DND-41 (cell line): ENCODE results near the gene GOLPH3L.

ENCODE experiments used
- ATAC-seq: fragments of 200-7000 bp; cut with Tn5 transposase; 3 replicates; pipeline ENCODE4 v1.9.1; 2021; ENCODE audit warnings: low read depth; ENCODE audit not compliant: insufficient read depth
- DNase-seq: peaks from one replicate; pipeline ENCODE4 v3.0.0-alpha.2; 2020
- H2AFZ ChIP-seq: 2 replicates; pipeline ENCODE4 v1.6.0; 2012; ENCODE audit warnings: low read depth, low read length
- H3K27ac ChIP-seq: 2 replicates; pipeline ENCODE4 v1.5.1; 2012; ENCODE audit warnings: low read length, inconsistent platforms
- H3K27me3 ChIP-seq: fragments of 200-600 bp; sonication (generic); 2 replicates; pipeline ENCODE4 v1.6.0; 2012; ENCODE audit warnings: low read length, mild to moderate bottlenecking, inconsistent platforms; ENCODE audit not compliant: insufficient read depth, poor library complexity
- H3K36me3 ChIP-seq: 2 replicates; pipeline ENCODE4 v1.5.1; 2012; ENCODE audit warnings: low read length, inconsistent platforms; ENCODE audit not compliant: insufficient read depth
- H3K4me1 ChIP-seq: 2 replicates; pipeline ENCODE4 v1.5.1; 2012; ENCODE audit warnings: mild to moderate bottlenecking, low read length; ENCODE audit not compliant: insufficient read depth
- H3K4me2 ChIP-seq: 2 replicates; pipeline ENCODE4 v1.6.0; 2012; ENCODE audit warnings: mild to moderate bottlenecking, moderate library complexity, low read length, inconsistent platforms; ENCODE audit not compliant: insufficient read depth
- H3K4me3 ChIP-seq, 2 experiments: fragments of 200-600 bp in 1 of 2; shearing (Covaris generic) in 1 of 2; 2 replicates each; pipeline ENCODE4 v1.5.1; 2012 to 2016; ENCODE audit warnings: inconsistent platforms in 2 of 2, low read length in 2 of 2, mild to moderate bottlenecking in 2 of 2, low read depth in 1 of 2, moderate library complexity in 1 of 2
- H3K79me2 ChIP-seq: 2 replicates; pipeline ENCODE4 v1.6.0; 2012; ENCODE audit warnings: low read length, inconsistent platforms; ENCODE audit not compliant: insufficient read depth
- H3K9ac ChIP-seq: 2 replicates; pipeline ENCODE4 v1.6.0; 2012; ENCODE audit warnings: low read depth, mild to moderate bottlenecking, inconsistent platforms, low read length, moderate library complexity
- H3K9me3 ChIP-seq: 2 replicates; pipeline ENCODE4 v1.5.1; 2012; ENCODE audit warnings: low read length, moderate library complexity, mild to moderate bottlenecking, inconsistent platforms; ENCODE audit not compliant: insufficient read depth, severe bottlenecking
- H4K20me1 ChIP-seq: 2 replicates; pipeline ENCODE4 v1.6.0; 2012; ENCODE audit warnings: low read length; ENCODE audit not compliant: insufficient read depth
- CTCF ChIP-seq: IDR thresholded peaks from 2 replicates; pipeline ENCODE4 v1.5.1; 2012; ENCODE audit warnings: borderline replicate concordance, low read length, moderate library complexity, mild to moderate bottlenecking; ENCODE audit not compliant: poor library complexity, severe bottlenecking; ENCODE audit errors: extremely low read depth
- EZH2 ChIP-seq: IDR thresholded peaks from 3 replicates; pipeline ENCODE4 v1.6.1; 2012; ENCODE audit warnings: borderline replicate concordance, low read depth, mild to moderate bottlenecking, moderate library complexity, low read length, inconsistent platforms; ENCODE audit not compliant: severe bottlenecking

The GOLPH3L gene

GRCh38 chr1:150621497-150622302 lies 75.3 kb downstream of the GOLPH3L start:
- peaks cover 14% of the 10 kb centered on the region for H3K79me2 ChIP-seq
- no peaks in the 10 kb centered on the region for H3K4me1 ChIP-seq
- peaks cover 3% of the 10 kb centered on the region; the same call in 1 of the 2 replicates for H4K20me1 ChIP-seq
- peaks cover 97% of the 10 kb centered on the region for H3K36me3 ChIP-seq
- no peaks in the 10 kb centered on the region for H3K27me3 ChIP-seq
- no peaks in the 10 kb centered on the region for H3K9me3 ChIP-seq
- peak; percentile 63; the same call in 2 of the 3 replicates for ATAC-seq
- no peak overlapping the region for H3K27ac ChIP-seq
- no peak overlapping the region for H2AFZ ChIP-seq
- no peak overlapping the region for H3K4me2 ChIP-seq
- DNase-seq = peak; percentile 55
- TF ChIP-seq CTCF (peak; percentile 73), EZH2 (no peak)
- no peak overlapping the region for H3K4me3 ChIP-seq
- H3K9ac ChIP-seq = no peak overlapping the region

- no peak for DNase-seq
- Histone ChIP-seq H4K20me1 (peaks cover 3% of the 10 kb centered on the region; the same call in 1 of the 2 replicates), H3K9ac (no peak overlapping the region), H3K27me3 (no peaks in the 10 kb centered on the region), H3K27ac (no peak overlapping the region), H3K36me3 (peaks cover 95% of the 10 kb centered on the region), H2AFZ (no peak overlapping the region), H3K4me1 (no peaks in the 10 kb centered on the region), H3K4me2 (no peak overlapping the region), H3K9me3 (no peaks in the 10 kb centered on the region), H3K4me3 (no peak overlapping the region), H3K79me2 (peaks cover 7% of the 10 kb centered on the region)
- TF ChIP-seq EZH2 = no peak
- no peak for TF ChIP-seq CTCF
- no peak for ATAC-seq
Measured at GRCh38 chr1:150620919-150621318, 76.0 kb downstream of the GOLPH3L start.

GRCh38 chr1:150619576-150620509 lies 77.1 kb downstream of the GOLPH3L start:
- no peaks in the 10 kb centered on the region for H3K9me3 ChIP-seq
- H3K4me3 ChIP-seq = no peak overlapping the region
- DNase-seq (no peak), ATAC-seq (0 out of 3 replicates have a peak, but pooled peaks have one; percentile 32)
- no peak overlapping the region for H3K4me2 ChIP-seq
- no peak overlapping the region for H3K27ac ChIP-seq
- peaks cover 92% of the 10 kb centered on the region for H3K36me3 ChIP-seq
- peaks cover 5% of the 10 kb centered on the region; the same call in 1 of the 2 replicates for H4K20me1 ChIP-seq
- peaks cover 4% of the 10 kb centered on the region; the same call in 1 of the 2 replicates for H3K79me2 ChIP-seq
- H2AFZ ChIP-seq = no peak overlapping the region
- no peak overlapping the region for H3K9ac ChIP-seq
- no peaks in the 10 kb centered on the region for H3K4me1 ChIP-seq
- no peak for TF ChIP-seq CTCF
- no peak for TF ChIP-seq EZH2
- no peaks in the 10 kb centered on the region for H3K27me3 ChIP-seq
